Measurements from ENCODE around the gene CFAP45.

CFAP45 gene

DNA sequence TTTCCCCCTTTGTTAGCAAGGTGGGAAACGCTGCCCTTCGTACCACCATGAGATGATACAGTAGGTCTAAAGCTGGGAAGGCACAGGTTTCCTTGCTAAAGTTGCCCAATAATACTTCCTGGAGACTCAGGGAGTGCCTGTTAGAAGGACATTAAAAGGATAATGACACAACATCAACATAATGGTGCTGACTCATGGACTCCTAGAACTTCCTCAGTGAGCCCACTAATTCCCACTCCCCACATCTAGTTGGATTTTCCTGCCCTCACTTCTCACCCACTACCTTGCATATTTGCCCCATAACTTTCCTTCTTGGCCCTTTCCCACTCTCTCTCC, 17.5 kb downstream of the CFAP45 start:
- in situ Hi-C loops (cut with HindIII; ENCODE audit: low sequenced_read_pairs) = loop anchor here (25.0 kb wide), 1 partner anchor 445 kb away; the partner anchor contains the start of genes OR10J1 and OR10J4

DNA sequence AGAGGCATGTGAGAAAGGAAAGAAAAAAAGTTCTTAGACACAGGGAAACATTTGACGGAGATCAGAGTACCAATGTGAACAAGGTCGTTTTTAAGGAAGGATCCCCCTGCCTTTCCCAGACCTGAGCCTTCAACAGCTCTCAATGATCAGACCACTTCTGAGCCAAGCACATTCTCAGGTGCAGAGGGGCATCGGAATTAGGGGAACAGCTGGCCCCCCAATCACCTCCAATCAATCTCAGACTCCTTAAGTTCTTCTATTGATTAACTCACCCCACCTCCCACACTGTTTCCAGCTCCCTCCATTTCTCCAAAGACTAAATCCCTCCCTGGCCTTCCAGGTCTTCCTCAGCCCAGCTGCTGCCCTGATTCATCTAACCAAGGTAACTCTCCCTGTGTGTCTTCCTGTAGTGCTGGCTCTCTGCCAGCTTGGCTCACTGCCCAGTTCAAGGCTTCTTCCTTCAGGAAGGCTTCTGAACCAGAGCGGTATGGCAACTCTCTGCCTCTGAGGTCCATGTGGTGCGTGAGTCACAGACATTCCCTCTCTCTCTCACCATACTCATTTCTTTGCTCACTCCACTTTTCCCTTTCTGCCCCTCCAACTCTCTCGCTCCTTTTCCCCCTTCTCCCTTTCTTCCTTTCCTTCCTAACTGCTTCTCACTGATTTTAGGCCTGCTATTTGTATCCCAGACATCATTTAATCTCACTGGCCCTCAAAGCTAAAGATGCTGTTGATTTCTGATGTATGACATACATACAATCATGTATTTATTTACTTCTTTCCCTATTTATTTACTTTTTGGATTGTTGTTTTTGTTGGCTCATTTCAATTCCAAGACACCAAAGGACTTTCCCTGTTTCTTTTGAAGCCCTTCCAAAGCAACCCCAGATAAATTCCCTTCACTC, 18.1 kb downstream of the CFAP45 start:
- in situ Hi-C loops (cut with HindIII; ENCODE audit: low sequenced_read_pairs) = loop anchor here (25.0 kb wide), 1 partner anchor 445 kb away; the partner anchor contains the start of genes OR10J1 and OR10J4

DNA sequence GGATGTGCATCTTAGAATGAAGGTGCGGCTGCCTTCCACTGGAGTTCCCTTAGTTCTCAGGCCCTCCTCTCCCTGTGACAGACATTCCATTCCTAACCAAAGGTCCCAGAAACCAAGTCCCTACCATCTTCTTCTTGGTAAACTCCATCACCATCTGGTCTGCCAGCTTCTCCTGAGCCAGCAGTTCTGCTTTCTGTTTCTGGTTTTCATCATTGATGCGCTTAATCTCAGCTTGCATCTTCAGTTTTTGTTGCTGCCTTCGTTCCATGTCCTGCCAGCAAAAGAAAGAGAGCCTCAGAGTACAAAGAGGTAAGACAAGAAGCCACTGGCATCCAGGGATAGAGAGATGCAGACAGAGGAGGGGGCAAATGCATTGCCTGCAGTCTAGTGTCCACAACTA, 19.5 kb downstream of the CFAP45 start:
- in situ Hi-C loops (cut with HindIII; ENCODE audit: low sequenced_read_pairs) = loop anchor here (25.0 kb wide), 1 partner anchor 443 kb away; the partner anchor contains the start of genes OR10J1 and OR10J4

- in situ Hi-C loops (cut with HindIII; ENCODE audit: low sequenced_read_pairs) = loop anchor here (5.0 to 25.0 kb wide), 2 partner anchors 42 to 443 kb away; partner anchors contain the start of genes OR10J1 and OR10J4
Observed at GRCh38 chr1:159879977-159880376, 20.0 kb downstream of the CFAP45 start.

DNA sequence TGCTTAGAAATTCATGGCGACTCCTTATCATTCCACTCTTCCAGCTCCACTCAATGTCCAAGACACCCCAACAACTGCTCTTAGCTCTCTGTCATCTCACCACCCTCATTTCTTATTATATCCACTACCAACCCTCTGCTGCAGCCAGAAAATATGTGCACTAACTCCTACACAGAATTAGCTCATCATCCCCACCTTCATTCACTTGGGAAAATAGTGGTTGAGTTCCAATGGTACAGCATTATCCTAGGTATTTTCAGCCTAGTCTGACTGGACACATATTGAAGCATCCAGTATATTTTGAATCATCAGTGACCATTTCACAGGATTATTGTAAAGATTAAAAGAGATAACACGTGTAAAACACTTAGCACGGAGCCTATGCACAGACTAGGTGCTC, 20.8 kb downstream of the CFAP45 start:
- in situ Hi-C loops (cut with HindIII; ENCODE audit: low sequenced_read_pairs) = loop anchor here (5.0 to 25.0 kb wide), 2 partner anchors 43 to 442 kb away; partner anchors contain the start of genes OR10J1 and OR10J4

DNA sequence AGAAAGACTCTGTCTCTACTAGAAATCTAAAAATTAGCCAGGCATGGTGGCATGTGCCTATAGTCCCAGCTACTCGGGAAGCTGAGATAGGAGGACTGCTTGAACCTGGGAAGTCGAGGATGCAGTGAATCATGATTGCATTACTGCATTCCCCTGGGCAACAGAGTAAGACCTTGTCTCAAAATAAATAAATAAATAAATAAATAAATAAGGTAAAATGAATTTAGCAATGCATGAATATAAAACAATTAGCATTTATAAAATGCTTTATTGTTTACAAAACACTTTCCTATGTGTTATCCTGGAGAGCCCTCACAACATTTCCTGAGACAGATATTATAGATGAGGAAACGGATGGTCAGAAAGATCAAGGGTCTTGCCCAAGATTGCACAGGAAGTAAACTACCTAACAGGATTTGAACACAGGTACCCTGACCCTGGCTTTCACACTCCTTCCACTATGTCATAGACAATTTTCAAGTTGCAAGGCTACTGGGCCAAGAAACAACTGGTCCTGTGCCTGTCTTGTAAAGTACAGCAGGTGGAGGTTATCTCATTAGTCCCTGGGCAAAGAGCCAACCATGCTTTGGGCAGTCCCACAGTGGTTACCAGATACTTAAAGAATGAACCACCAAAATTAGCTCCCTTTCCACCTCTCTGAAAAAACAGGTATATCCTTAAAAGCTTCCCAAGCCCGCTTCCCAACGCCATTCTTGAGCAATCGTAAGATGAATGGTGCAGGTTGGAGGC, 22.1 kb downstream of the CFAP45 start:
- in situ Hi-C loops (cut with HindIII; ENCODE audit: low sequenced_read_pairs) = loop anchor here (5.0 to 25.0 kb wide), 2 partner anchors 44 to 441 kb away; partner anchors contain the start of genes OR10J1 and OR10J4

- in situ Hi-C loops (cut with HindIII; ENCODE audit: low sequenced_read_pairs) = no loop called here
Observed at GRCh38 chr1:159873530-159874143, 26.3 kb downstream of the CFAP45 start.

DNA sequence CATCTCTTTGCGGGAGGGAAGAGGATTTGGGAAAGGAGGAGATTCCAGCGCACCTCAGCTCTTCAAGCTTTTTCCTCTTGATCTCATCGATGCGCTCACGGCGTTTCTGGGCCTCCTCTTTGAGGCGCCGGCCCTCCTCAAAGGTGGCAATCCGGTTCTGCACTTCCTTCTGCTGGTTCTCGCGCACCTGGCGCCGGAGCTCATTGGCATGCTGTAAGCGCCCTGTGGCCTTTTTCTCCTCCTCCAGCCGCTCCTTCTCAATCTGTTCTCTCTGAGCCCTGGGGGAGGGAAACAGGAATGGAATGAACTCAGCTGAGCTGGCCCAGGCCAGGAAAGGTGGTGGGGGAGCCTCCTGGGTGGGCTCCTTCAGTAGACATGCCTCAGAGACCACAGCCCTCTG, 27.1 kb downstream of the CFAP45 start:
- in situ Hi-C loops (cut with HindIII; ENCODE audit: low sequenced_read_pairs) = no loop called here

DNA sequence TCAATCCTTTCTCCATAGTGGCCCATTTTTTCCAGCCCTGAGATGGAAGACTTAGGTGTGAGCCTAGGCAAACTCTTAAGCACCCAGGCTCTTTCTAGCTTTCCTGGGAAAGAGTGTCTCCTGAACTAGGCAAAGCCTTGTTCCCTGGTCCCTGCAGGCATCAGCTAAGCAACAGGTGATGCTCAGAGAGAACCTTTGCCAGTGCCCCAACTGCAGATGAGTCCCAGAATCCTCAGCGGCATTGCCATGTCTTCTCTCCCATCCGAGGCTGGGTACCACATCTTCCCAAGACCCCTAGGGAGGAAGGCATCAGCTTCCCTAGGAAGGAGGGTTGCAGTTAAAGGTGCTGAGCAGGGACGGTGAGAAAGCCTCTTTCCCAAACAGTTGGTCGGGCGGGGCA, 29.3 kb downstream of the CFAP45 start:
- in situ Hi-C loops (cut with HindIII; ENCODE audit: low sequenced_read_pairs) = no loop called here

- in situ Hi-C loops (cut with HindIII; ENCODE audit: low sequenced_read_pairs) = no loop called here
Observed at GRCh38 chr1:159869607-159870006, 30.4 kb downstream of the CFAP45 start.

DNA sequence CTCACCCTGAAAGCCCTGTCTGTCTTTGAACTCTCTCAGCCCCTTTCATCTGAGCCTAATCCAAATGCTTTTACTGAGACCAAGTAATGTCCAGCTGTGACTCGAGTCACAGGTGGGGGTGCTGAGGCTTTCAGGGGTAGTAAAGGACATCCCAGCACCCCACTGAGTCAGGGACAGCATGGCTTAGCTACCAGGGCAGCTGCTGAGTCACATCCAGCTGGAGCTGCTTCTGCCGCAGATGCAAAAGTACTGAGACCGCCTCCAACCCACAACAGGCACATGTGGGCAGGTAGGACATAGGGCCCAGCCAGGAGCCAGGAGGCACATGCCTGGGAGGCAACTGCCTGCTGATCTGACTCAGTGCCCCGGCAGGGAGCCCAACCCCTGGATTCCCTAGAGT, 30.8 kb downstream of the CFAP45 start:
- in situ Hi-C loops (cut with HindIII; ENCODE audit: low sequenced_read_pairs) = no loop called here

GRCh38 chr1:159868766-159869165, 31.2 kb downstream of the CFAP45 start:
- in situ Hi-C loops (cut with HindIII; ENCODE audit: low sequenced_read_pairs) = no loop called here

GRCh38 chr1:159867664-159868026, 32.3 kb downstream of the CFAP45 start:
- in situ Hi-C loops (cut with HindIII; ENCODE audit: low sequenced_read_pairs) = no loop called here

- in situ Hi-C loops (cut with HindIII; ENCODE audit: low sequenced_read_pairs) = no loop called here
Observed at GRCh38 chr1:159866905-159867663, 32.9 kb downstream of the CFAP45 start.

DNA sequence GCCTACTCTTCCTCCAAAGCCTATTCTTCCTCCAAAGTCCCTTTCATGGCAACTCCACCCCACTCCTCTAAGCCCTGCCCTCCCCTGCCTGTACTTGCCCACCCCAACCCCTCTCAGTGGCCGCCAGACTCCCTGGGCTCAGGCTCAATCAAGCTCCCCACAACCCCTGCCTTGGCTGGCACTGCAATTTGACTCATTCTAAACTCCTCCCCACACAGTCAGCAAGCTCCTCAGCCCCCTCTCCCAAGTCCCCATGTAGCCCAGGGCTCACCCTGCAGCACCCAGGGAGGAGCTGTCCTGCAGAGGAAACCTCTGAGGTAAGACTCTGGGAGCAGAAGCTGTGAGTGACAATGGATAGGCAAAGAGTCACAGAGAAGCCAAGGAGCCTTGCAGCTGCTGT, 33.9 kb downstream of the CFAP45 start:
- in situ Hi-C loops (cut with HindIII; ENCODE audit: low sequenced_read_pairs) = no loop called here

- in situ Hi-C loops (cut with HindIII; ENCODE audit: low sequenced_read_pairs) = no loop called here
Observed at GRCh38 chr1:159864262-159864661, 35.7 kb downstream of the CFAP45 start.

DNA sequence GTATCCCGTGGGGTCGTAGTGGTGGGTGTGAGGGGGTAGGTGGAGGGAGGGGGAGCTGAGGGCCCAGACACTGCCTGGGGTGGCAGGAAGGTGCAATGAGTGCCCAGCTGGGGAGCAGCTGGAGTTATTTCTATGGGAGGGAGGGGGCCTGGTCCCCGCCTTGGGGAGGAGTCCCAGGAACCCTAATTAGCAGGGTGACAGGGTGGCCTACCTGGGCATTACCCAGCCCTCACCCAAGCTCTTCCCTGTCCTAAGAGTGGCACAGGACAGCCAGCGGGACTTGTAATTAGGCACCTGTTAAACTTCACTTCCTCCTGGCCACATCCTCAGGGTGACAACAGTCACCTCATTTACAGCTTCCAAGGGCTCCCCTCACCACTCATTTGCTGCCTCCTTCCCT, 37.4 kb downstream of the CFAP45 start, which contains the start of gene VSIG8:
VSIG8 (minus strand) TSS at position 101 of the 400 bp plus-strand sequence. CDS start 136 bp downstream, outside the sequence.
- in situ Hi-C loops (cut with HindIII; ENCODE audit: low sequenced_read_pairs) = no loop called here

DNA sequence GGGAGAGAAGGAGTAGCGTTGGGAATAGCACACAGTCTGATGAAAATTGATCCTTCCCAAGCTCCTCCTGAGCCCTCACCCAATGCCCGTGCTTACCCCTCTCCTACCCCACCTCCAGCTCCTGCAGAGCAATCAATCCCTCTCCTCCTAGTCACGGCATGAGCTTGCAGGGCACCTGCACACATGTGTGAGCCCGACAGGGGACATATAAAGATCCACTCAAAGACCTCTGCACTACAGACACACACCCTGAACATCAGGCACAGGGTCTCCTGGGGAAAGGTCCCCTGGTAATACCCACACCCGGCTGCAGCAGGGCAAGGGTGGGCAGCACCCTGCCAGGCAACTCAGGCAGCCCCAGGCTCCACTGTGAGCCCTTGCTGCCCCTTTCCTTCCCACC, 37.9 kb downstream of the CFAP45 start:
- in situ Hi-C loops (cut with HindIII; ENCODE audit: low sequenced_read_pairs) = no loop called here

GRCh38 chr1:159861218-159861617, 38.7 kb downstream of the CFAP45 start:
- in situ Hi-C loops (cut with HindIII; ENCODE audit: low sequenced_read_pairs) = no loop called here

DNA sequence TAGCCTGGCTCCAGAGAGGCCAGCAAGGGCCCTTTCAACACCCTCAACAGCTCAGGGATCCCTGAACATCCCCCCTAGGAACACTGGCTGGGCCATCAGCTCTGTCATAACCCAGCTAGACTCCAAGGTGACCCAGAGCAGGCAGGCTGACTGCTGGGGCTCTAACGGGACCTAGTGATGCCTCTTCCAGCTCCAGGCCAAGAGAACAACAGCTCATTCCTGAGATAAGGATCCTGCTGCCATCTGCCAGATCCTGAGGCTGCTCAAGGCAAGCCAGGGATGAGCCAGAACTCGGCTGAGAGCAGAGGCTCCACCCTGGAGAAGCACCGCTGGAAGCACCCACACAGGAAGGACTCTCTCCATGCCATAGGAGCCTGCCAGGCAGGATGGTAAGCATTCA, 39.5 kb downstream of the CFAP45 start:
- in situ Hi-C loops (cut with HindIII; ENCODE audit: low sequenced_read_pairs) = no loop called here
